ENCODE results near the gene ENPP7. TPM values are rescaled to one million over a fixed set of nuclear protein-coding genes. Genes with fewer than 3 reads are reported as not detected.
"Not testable (repeated sequence)": the region's sequence is repeated elsewhere in the genome, so short reads cannot be mapped to it uniquely, and the experiment has no call there.

ENPP7 gene
- total and polyA plus RNA-seq, 4 donors = 0.31 TPM; not detected in 3

DNA sequence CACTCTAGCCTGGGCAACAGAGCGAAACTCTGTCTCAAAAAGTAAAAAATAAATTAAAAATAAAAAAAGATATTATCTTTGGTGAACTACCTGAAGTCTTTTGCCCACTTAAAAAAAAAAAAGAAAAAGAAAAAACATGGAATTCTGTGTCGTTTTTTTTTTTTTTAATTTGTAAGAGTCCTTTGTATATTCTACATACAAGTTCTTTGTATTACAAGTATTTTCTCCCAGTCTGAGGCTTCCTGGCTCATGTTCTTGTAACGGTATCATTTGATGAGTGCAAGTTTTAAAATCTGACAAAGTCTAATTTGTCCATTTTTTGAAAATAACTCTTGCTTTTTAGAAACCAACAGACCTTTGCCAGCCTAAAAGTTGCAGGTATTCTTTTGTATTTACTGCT lies 35.0 kb downstream of the ENPP7 start:
- Histone ChIP-seq H3K4me1 (ENCODE audit: control insufficient read depth in 5 of 5, insufficient read depth in 5 of 5, low read length in 5 of 5) (no peaks in the 10 kb centered on the region), H3K36me3 (ENCODE audit: control insufficient read depth in 4 of 4, insufficient read depth in 4 of 4, low read length in 4 of 4) (no peaks in the 10 kb centered on the region), H3K4me3 (no peak overlapping the region), H3K9ac (ENCODE audit: insufficient read depth in 1 of 2, low read length in 2 of 2) (no peak overlapping the region), H3K9me3 (ENCODE audit: control insufficient read depth in 4 of 4, insufficient read depth in 3 of 4, low read length in 3 of 4) (no peaks in the 10 kb centered on the region), H3K27ac (ENCODE audit: low read depth in 1 of 2, low read length in 1 of 2) (no peak overlapping the region), H3K27me3 (ENCODE audit: control insufficient read depth in 3 of 3, insufficient read depth in 3 of 3, low read length in 2 of 3) (no peaks in the 10 kb centered on the region)
- WGBS, 2 donors = 85% methylated on average over 3 of the region's 3 CpGs
- ATAC-seq (ENCODE audit: insufficient read depth, low FRiP score) (no peak), DNase-seq (no peak)
- TF ChIP-seq, protein P1, sequence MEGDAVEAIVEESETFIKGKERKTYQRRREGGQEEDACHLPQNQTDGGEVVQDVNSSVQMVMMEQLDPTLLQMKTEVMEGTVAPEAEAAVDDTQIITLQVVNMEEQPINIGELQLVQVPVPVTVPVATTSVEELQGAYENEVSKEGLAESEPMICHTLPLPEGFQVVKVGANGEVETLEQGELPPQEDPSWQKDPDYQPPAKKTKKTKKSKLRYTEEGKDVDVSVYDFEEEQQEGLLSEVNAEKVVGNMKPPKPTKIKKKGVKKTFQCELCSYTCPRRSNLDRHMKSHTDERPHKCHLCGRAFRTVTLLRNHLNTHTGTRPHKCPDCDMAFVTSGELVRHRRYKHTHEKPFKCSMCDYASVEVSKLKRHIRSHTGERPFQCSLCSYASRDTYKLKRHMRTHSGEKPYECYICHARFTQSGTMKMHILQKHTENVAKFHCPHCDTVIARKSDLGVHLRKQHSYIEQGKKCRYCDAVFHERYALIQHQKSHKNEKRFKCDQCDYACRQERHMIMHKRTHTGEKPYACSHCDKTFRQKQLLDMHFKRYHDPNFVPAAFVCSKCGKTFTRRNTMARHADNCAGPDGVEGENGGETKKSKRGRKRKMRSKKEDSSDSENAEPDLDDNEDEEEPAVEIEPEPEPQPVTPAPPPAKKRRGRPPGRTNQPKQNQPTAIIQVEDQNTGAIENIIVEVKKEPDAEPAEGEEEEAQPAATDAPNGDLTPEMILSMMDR (IDR thresholded peaks at IDR 0.05; ENCODE audit: control extremely low read depth, extremely low read depth) = no peak

DNA sequence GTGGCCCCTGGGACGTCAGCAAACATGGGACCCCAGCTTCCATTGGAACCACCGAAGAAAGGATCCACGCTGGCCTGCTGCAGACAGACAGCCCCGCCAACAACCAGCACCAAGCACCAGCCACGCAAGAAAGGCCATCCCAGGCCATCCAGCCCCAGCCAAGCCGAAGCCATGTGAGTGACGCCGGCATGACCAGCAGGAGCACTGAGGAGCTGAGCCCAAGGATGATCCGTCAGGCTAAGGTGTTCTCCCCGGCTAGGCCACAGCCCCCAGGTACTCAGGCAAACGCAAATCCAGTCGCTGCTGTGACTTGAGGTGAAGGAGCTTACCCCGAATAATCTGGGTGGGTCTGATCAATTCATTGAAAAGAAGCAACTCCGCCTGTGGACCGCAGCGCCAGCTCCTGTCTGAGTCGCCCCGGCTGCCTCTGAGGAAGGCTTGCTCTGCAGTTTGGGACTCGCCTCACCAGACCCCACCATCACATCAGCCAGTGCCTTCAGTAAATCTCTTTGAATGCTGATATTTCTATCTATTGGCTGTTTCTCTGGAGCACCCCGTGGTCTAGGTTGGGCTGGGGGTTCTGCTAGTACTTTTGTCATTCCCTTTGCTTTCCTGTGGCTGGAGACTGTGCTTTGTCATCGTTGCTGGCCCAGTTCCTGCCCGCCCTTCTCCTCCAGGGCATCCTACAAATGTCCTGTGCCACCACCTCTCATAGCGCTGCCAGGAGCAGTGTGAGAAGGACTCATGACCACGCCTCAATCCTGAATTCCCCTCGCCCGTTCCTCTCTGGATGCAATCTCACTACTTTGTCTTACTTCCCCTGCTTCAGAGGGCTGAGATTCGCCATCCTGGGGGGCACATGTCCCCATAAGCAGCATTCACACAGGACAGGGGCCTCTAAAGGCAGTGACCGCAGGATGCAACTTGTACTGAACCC lies 39.1 kb downstream of the ENPP7 start:
- no peak overlapping the region for H3K9ac ChIP-seq (ENCODE audit: insufficient read depth in 1 of 2, low read length in 2 of 2)
- H3K4me1 ChIP-seq (ENCODE audit: control insufficient read depth in 5 of 5, insufficient read depth in 5 of 5, low read length in 5 of 5) = no peaks in the 10 kb centered on the region
- DNase-seq (no peak), ATAC-seq (ENCODE audit: insufficient read depth, low FRiP score) (no peak)
- no peaks in the 10 kb centered on the region for H3K9me3 ChIP-seq (ENCODE audit: control insufficient read depth in 4 of 4, insufficient read depth in 3 of 4, low read length in 3 of 4)
- 75 to 86% methylated on average over 28 of the region's 28 CpGs for WGBS, 2 donors
- H3K27ac ChIP-seq (ENCODE audit: low read depth in 1 of 2, low read length in 1 of 2) = no peak overlapping the region
- TF ChIP-seq, protein P1 (IDR thresholded peaks at IDR 0.05; ENCODE audit: control extremely low read depth, extremely low read depth) = no peak
- H3K4me3 ChIP-seq = no peak overlapping the region
- H3K27me3 ChIP-seq (ENCODE audit: control insufficient read depth in 3 of 3, insufficient read depth in 3 of 3, low read length in 2 of 3) = no peaks in the 10 kb centered on the region
- no peaks in the 10 kb centered on the region for H3K36me3 ChIP-seq (ENCODE audit: control insufficient read depth in 4 of 4, insufficient read depth in 4 of 4, low read length in 4 of 4)

DNA sequence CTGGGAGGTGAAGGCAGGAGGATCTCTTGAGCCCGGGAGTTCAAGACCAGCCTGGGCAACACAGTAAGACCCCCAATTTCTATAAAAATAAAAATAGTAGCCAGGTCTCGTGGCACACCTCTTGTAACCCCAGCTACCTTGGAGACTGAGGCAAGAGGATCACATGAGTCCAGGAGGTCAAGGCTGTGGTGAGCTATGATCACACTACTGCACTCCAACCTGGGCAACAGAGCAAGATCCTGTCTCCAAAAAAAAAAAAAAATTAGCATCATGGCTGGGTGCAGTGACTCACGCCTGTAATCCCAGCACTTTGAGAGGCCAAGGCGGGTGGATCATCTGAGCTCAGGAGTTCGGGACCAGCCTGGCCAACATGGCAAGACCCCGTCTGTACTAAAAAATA lies 40.5 kb downstream of the ENPP7 start:
- ATAC-seq (ENCODE audit: insufficient read depth, low FRiP score) (no peak), DNase-seq (no peak)
- no peak overlapping the region for H3K9ac ChIP-seq (ENCODE audit: insufficient read depth in 1 of 2, low read length in 2 of 2)
- no peak overlapping the region for H3K27ac ChIP-seq (ENCODE audit: low read depth in 1 of 2, low read length in 1 of 2)
- no peaks in the 10 kb centered on the region for H3K36me3 ChIP-seq (ENCODE audit: control insufficient read depth in 4 of 4, insufficient read depth in 4 of 4, low read length in 4 of 4)
- H3K4me1 ChIP-seq (ENCODE audit: control insufficient read depth in 5 of 5, insufficient read depth in 5 of 5, low read length in 5 of 5) = peaks cover 0 to 8% (median under 1%) of the 10 kb centered on the region in 5 donors
- no peaks in the 10 kb centered on the region for H3K9me3 ChIP-seq (ENCODE audit: control insufficient read depth in 4 of 4, insufficient read depth in 3 of 4, low read length in 3 of 4)
- WGBS, 2 donors = 86 to 88% methylated on average over 6 of the region's 6 CpGs
- TF ChIP-seq, protein P1 (IDR thresholded peaks at IDR 0.05; ENCODE audit: control extremely low read depth, extremely low read depth) = no peak
- no peak overlapping the region for H3K4me3 ChIP-seq
- no peaks in the 10 kb centered on the region for H3K27me3 ChIP-seq (ENCODE audit: control insufficient read depth in 3 of 3, insufficient read depth in 3 of 3, low read length in 2 of 3)

DNA sequence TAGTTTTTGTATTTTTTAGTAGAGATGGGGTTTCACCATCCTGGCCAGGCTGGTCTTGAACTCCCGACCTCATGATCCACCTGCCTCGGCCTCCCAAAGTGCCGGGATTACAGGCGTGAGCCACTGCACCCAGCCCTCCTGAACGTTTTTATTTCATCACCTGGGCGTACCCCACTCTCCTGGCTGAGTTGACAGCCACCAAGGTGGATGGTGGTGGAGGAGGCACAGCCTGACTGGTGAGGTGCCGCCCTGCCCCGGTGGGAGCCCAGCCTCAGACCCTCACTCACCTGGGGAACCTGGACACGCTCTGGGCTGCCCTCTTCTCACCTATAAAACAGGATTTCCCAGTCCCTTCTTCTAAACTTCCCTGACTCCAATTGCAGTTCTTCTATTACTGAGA lies 42.0 kb downstream of the ENPP7 start:
- 82 to 92% methylated on average over 9 of the region's 9 CpGs for WGBS, 2 donors
- H3K9ac ChIP-seq (ENCODE audit: insufficient read depth in 1 of 2, low read length in 2 of 2); ATAC-seq (ENCODE audit: insufficient read depth, low FRiP score); DNase-seq; H3K27ac ChIP-seq (ENCODE audit: low read depth in 1 of 2, low read length in 1 of 2); H3K9me3 ChIP-seq (ENCODE audit: control insufficient read depth in 4 of 4, insufficient read depth in 3 of 4, low read length in 3 of 4); H3K27me3 ChIP-seq (ENCODE audit: control insufficient read depth in 3 of 3, insufficient read depth in 3 of 3, low read length in 2 of 3); H3K4me3 ChIP-seq; H3K36me3 ChIP-seq (ENCODE audit: control insufficient read depth in 4 of 4, insufficient read depth in 4 of 4, low read length in 4 of 4): not testable (repeated sequence)
- H3K4me1 ChIP-seq (ENCODE audit: control insufficient read depth in 5 of 5, insufficient read depth in 5 of 5, low read length in 5 of 5) = peaks cover 0 to 19% (median 4%) of the 10 kb centered on the region in 5 donors
